ENCODE measurements around the gene STRADA. TPM values are rescaled to one million over a fixed set of nuclear protein-coding genes. Genes with fewer than 3 reads are reported as not detected.

The STRADA gene
- total RNA-seq, 1 donor from 2014 or later: 55.9 TPM

DNA sequence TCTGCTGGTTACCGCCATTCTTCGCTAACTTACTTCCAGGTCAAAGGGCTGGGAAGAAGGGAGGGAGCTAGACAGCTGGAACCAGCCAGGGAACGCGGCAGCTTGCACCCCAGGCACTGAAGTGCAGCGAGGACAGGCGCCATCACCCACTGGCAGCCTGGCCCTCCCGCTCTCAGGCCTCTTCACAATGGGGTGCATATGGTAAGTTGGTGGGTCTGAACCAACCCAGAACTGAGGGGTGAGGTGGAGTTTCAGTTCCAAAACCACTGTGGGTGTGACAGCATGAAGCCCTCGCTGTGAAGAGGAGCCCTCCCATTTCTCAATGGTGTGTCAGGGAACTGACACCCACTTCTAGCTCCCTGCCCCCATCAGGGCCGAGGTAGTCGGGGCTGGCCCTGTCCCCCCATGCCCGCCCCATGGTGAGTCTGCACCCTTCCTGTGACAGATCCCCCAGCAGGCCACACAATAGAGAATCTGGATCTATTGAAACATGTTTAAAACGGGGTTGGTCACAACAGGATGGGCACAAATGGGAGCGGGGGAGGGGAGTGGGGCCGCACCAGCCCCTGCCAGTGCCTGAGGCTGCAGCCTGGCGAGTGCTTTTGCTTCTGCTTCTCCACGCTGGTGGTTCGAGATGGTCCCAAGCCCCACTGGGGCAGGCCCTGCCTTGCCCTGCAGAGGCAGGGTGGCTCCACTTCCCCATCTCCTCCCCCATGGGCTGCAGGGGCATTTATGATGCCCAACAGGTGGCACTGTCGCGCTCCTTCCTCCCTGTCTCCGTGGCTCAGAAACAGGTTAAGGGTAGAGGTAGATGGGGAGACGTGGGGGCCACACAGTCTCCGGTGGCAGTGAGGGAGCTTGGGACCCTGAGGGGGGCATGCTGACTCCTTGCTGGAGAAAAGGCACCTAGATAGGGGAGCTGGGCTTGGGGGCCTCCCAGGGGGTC lies 44.0 kb downstream of the STRADA start:
- Mint-ChIP-seq H3K4me3 (peak overlapping the region; percentile 88), H3K27me3 (ENCODE audit: low read depth) (peaks cover 13% of the 10 kb centered on the region), H3K4me1 (peaks cover 22% of the 10 kb centered on the region), H3K27ac (ENCODE audit: unreplicated experiment) (no peak overlapping the region), H3K36me3 (ENCODE audit: low read depth) (peaks cover 11% of the 10 kb centered on the region), H3K9me3 (no peaks in the 10 kb centered on the region)
- DNase-seq (ENCODE audit: low read depth, low spot score): no peak
- TF ChIP-seq, protein P1, sequence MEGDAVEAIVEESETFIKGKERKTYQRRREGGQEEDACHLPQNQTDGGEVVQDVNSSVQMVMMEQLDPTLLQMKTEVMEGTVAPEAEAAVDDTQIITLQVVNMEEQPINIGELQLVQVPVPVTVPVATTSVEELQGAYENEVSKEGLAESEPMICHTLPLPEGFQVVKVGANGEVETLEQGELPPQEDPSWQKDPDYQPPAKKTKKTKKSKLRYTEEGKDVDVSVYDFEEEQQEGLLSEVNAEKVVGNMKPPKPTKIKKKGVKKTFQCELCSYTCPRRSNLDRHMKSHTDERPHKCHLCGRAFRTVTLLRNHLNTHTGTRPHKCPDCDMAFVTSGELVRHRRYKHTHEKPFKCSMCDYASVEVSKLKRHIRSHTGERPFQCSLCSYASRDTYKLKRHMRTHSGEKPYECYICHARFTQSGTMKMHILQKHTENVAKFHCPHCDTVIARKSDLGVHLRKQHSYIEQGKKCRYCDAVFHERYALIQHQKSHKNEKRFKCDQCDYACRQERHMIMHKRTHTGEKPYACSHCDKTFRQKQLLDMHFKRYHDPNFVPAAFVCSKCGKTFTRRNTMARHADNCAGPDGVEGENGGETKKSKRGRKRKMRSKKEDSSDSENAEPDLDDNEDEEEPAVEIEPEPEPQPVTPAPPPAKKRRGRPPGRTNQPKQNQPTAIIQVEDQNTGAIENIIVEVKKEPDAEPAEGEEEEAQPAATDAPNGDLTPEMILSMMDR (conservative IDR thresholded peaks at IDR 0.05): peak; percentile 48

DNA sequence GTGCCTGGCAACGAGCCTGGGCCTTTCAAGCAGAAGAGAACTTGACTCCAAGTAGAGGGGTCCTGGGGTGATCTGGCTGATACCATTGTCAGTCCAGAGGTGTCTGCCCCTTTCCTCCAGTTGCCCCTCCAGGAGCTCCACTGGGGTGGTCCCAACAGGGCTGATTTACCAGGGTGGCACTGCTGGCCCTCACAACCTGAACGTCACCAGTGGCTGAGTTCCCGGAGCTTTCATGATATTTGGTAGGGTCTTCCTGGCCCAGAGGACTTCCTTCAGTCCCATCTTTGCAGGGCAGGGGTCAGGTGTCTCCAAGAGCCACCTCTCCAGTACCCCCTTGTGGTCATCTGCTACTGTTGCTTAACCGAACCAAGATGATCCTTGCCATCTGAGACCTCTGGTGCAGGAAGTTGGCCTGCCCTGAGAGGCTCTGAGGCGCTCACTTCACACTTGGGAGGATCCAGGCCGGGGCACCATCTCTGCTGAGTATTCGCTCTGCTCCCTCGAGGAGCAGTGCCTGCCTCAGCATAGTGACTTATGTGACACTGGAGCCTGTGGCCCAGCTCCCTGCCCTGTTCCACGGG lies 45.1 kb downstream of the STRADA start:
- H3K4me1 Mint-ChIP-seq: peaks cover 19% of the 10 kb centered on the region
- TF ChIP-seq, protein P1 (conservative IDR thresholded peaks at IDR 0.05): peak; percentile 50
- peak overlapping the region; percentile 88 for H3K4me3 Mint-ChIP-seq
- H3K27ac Mint-ChIP-seq (ENCODE audit: unreplicated experiment): peak overlapping the region; percentile 50
- peaks cover 9% of the 10 kb centered on the region for H3K36me3 Mint-ChIP-seq (ENCODE audit: low read depth)
- DNase-seq (ENCODE audit: low read depth, low spot score): no peak
- peaks cover 13% of the 10 kb centered on the region for H3K27me3 Mint-ChIP-seq (ENCODE audit: low read depth)
- no peaks in the 10 kb centered on the region for H3K9me3 Mint-ChIP-seq

DNA sequence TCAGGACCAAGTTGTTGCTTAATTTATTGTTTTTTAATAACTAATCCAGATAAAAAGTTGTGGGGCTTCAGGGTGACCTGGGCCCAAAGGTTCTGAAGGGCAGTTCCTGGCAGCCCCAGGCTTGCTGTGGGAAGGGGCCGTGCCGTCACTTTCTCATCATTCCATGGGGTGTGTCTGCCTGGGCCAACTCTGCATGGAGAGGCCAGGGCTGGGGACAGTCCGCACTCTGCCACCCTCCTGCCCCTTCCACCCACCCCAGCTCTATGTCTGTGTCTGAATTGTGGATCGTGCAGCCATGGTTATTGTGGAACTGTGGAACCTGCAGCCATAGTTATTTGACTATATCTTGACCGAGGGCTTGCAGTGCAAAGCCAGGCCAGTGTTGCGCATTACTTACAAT lies 45.7 kb downstream of the STRADA start:
- H3K4me1 Mint-ChIP-seq: peaks cover 14% of the 10 kb centered on the region
- DNase-seq (ENCODE audit: low read depth, low spot score): no peak
- H3K9me3 Mint-ChIP-seq: no peaks in the 10 kb centered on the region
- no peak overlapping the region for H3K27ac Mint-ChIP-seq (ENCODE audit: unreplicated experiment)
- TF ChIP-seq, protein P1 (conservative IDR thresholded peaks at IDR 0.05): no peak
- peak overlapping the region; percentile 88 for H3K4me3 Mint-ChIP-seq
- peaks cover 6% of the 10 kb centered on the region for H3K36me3 Mint-ChIP-seq (ENCODE audit: low read depth)
- peaks cover 10% of the 10 kb centered on the region for H3K27me3 Mint-ChIP-seq (ENCODE audit: low read depth)

DNA sequence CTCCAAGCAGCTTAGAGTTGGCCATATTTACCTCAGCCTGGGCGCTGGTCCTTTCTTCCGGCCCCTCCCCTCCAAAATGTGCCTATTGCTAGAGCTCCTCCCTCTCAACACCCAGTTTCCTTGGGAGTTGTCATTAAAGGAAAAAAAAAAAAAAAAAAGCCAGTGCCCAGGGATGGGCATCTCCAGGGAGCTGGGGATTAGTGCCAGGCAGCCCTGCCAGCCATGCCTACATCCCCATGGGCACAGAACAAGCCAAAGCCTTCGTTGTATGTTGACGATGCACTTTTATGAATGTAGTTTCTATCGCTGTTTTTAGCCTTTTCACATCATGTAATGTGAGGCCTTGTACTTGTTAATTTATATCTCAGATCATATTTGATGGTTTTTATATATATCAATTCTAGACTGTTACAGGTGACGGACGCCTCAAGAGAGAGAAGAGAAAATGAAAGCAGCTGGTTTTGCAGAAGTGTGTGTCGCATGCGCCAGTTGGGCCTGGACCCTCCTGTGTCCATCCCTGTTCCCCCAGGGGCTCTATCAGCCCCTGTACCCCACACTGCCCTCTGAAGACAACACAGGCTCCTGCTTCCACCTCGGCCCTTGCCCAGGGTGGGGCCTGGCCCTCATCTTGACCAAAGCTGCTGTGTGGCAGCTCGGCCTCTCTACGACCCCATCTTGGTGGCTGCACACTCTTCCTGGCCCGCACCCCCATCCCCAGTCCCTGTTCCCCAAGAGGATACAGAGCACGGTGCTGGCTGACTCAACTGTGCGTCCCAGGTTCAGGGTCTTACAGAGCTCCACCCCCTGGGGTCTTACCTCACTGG lies 46.4 kb downstream of the STRADA start:
- Mint-ChIP-seq H3K9me3 (no peaks in the 10 kb centered on the region), H3K36me3 (ENCODE audit: low read depth) (peaks cover 6% of the 10 kb centered on the region), H3K4me1 (peaks cover 14% of the 10 kb centered on the region), H3K27me3 (ENCODE audit: low read depth) (peaks cover 10% of the 10 kb centered on the region), H3K27ac (ENCODE audit: unreplicated experiment) (peak overlapping the region; percentile 12), H3K4me3 (peak overlapping the region; percentile 74)
- DNase-seq (ENCODE audit: low read depth, low spot score): no peak
- TF ChIP-seq, protein P1 (conservative IDR thresholded peaks at IDR 0.05): no peak

DNA sequence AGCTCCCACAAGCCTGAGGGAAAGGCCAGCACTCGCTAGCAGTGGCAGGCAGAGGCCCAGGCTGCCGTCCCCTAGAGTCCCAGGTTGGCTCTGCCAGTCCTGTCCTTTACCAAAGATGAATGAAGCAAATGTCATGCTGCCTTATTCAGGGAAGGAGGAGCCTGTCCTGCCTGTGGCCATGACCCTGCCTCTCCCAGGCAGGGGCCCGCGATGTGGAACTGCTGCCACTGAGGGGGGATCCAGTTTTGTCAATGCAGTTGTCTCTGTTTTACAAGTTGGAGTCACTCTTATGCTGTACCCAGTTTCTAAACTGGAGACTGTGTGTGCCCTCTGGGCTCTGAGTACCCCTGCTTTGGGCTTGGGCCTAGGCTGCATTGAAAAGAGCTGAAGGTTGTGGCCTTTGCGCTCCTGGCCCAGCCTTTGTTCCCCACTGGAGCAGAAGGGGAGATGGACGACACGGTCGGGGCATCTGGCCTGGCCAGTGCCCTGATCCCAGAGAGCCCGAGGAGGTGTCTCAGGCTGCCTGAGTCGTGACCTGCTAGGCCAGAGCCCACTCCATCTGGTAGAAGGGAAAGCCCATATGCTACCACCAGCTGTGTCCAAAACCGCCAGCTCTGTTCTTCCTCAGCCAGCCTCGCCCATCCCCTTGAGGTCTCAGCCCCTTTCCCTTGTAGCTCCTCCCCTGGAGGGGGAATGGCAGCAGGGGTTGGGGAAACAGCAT lies 47.2 kb downstream of the STRADA start:
- peaks cover 6% of the 10 kb centered on the region for H3K36me3 Mint-ChIP-seq (ENCODE audit: low read depth)

More for the DNA sequence above, 47.2 kb downstream of the STRADA start:
- H3K27me3 Mint-ChIP-seq (ENCODE audit: low read depth): peaks cover 10% of the 10 kb centered on the region
- no peak for DNase-seq (ENCODE audit: low read depth, low spot score)
- peaks cover 14% of the 10 kb centered on the region for H3K4me1 Mint-ChIP-seq
- H3K27ac Mint-ChIP-seq (ENCODE audit: unreplicated experiment): peak overlapping the region; percentile 43
- TF ChIP-seq, protein P1 (conservative IDR thresholded peaks at IDR 0.05): no peak
- peak overlapping the region; percentile 74 for H3K4me3 Mint-ChIP-seq
- H3K9me3 Mint-ChIP-seq: no peaks in the 10 kb centered on the region
